GM18511 (cell line): Measurements from ENCODE around the gene CCND1.

Experiments used
- ATAC-seq: cut with Tn5 transposase; IDR thresholded peaks from one replicate; pipeline ENCODE4 v1.9.1; 2021; ENCODE audit warnings: mild to moderate bottlenecking, moderate library complexity; ENCODE audit not compliant: unreplicated experiment

Gene CCND1

DNA sequence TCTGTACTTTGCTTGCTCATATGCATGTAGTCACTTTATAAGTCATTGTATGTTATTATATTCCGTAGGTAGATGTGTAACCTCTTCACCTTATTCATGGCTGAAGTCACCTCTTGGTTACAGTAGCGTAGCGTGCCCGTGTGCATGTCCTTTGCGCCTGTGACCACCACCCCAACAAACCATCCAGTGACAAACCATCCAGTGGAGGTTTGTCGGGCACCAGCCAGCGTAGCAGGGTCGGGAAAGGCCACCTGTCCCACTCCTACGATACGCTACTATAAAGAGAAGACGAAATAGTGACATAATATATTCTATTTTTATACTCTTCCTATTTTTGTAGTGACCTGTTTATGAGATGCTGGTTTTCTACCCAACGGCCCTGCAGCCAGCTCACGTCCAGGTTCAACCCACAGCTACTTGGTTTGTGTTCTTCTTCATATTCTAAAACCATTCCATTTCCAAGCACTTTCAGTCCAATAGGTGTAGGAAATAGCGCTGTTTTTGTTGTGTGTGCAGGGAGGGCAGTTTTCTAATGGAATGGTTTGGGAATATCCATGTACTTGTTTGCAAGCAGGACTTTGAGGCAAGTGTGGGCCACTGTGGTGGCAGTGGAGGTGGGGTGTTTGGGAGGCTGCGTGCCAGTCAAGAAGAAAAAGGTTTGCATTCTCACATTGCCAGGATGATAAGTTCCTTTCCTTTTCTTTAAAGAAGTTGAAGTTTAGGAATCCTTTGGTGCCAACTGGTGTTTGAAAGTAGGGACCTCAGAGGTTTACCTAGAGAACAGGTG is 11.1 kb downstream of the CCND1 start:
- no peak for ATAC-seq

DNA sequence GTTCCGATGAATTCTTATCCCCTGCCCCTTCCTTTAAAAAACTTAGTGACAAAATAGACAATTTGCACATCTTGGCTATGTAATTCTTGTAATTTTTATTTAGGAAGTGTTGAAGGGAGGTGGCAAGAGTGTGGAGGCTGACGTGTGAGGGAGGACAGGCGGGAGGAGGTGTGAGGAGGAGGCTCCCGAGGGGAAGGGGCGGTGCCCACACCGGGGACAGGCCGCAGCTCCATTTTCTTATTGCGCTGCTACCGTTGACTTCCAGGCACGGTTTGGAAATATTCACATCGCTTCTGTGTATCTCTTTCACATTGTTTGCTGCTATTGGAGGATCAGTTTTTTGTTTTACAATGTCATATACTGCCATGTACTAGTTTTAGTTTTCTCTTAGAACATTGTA is 12.0 kb downstream of the CCND1 start:
- ATAC-seq = no peak

GRCh38 chr11:69653406-69653960 is 12.5 kb downstream of the CCND1 start:
- ATAC-seq = no peak

DNA sequence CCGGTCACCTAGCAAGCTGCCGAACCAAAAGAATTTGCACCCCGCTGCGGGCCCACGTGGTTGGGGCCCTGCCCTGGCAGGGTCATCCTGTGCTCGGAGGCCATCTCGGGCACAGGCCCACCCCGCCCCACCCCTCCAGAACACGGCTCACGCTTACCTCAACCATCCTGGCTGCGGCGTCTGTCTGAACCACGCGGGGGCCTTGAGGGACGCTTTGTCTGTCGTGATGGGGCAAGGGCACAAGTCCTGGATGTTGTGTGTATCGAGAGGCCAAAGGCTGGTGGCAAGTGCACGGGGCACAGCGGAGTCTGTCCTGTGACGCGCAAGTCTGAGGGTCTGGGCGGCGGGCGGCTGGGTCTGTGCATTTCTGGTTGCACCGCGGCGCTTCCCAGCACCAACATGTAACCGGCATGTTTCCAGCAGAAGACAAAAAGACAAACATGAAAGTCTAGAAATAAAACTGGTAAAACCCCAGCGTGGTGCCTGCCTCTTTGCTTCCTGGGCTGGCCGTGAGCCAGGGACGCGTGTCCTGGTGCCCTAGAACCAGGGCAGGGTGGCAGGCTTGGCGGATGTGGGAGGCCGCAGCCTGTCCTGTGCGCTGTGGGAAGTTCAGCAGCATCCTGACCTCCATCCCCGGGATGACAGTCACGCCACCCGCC is 13.2 kb downstream of the CCND1 start:
- no peak for ATAC-seq

DNA sequence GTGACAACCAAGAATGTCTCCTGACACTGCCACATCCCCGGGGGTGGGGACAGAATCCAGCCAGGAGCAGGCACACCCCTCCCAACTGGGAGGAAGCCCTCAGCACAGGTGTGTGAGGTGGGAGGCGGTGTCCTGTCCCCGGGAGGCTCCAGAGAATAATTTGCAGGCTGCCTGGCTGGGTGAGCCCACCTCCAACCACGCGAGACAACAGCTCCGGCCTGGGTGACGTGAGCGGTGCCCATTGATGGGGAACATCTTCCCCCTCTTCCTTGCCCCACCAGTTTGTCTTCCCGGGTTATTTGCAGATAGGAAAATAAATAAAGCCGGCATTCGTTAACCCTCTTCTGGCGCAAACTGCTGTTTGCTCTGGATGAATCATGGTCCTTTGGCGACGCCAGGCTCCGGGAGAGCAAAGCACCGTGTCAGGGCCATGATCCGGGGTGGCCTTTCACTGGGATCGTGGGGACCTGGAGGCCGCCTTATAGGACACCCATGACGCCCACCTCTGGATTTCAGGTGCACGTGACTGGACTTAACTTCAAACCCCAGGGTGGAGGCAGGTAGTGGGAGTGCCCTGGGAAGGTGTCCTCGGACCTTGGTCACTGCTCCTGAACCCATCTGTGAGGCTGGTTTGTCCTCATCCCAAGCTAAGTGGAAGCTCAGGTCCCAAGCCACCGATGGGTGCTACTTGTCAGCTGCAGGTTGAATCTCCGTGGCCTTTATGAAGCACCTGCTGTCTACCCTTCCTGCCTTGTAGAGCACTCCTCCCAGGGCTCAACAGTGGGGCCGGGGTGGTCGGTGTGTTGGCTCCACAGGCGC is 13.9 kb downstream of the CCND1 start:
- no peak for ATAC-seq

DNA sequence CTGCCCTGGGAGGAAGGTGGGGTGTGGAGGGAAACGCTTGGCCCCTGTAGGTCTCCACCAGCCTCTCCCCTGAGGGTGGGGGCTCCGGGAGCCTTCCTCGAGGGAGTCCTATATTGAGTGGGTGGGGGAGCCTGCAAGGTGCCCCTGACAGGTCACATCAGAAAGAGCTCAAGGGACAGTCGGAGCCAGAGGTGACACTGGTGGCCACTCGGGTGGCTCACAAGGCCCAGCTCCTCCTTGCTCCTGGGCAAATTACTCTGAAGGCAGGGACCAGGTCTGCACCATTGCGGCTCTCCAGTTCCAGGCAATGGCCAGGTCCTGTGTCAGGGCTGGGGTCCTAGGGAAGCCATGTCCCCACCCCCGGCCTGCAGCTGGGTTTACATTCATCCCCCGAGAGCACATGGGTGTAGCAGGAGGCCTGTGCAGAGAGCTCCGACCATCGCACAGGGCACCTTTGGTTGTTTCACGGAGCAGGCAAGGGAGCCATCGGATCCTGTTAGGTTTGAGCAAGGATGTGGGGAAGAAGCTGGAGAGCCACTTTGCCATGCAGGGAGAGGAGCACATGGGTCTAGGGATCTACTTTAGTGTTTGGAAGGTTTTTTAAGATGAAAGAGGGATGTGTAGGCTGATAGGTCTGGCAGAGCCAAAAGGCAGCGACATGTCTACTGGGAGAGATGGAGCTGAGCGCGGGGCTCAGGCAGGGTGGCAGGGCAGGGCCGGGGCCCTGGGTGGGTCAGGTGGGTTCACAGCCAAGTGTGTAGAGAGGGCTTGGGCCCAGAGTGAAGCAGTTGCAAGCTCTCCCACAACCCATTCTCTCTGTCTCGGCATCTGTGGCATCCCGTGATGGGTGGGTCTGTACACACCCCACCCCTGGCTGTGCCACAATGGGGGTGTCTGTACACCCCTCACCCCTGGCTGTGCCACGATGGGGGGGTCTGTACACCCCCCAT is 14.8 kb downstream of the CCND1 start:
- no peak for ATAC-seq

- no peak for ATAC-seq
Observed at GRCh38 chr11:69656536-69657455, 15.8 kb downstream of the CCND1 start.

GRCh38 chr11:69657456-69657910 is 16.5 kb downstream of the CCND1 start:
- no peak for ATAC-seq

DNA sequence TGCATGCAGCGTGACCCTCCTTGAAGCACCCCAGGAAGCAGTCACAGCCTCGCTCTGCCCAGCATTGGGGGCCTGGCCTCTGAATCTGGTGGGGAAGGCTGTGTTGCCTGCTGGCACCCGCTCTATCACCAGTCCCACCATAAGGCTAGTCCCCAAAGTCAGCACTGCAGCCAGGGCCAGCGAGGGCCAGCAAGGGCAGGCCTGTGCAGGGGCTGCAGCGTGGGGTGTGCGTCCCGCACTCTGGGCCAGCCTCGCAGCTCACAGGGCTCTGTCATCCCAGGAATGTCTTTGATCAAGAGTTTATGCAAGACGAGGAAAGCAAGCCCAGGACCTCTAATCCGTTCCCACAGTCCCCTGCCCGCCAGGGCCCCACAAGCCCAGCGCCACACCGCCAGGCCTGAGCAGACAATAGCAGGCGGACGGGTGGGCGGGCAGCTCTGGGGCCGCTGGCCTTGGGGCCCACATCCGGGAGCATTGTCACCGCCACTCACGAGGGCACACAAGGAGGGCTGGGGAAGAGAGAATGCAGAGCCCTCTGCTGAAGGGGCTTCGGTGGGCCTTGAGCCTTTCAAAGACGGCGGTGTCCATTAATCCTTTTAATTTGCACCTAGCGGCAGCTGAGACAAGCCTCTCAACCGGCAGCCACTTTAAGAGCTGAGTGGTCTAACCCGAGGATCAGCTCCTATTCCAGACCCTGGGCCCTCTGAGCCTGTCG is 17.1 kb downstream of the CCND1 start:
- ATAC-seq = no peak

DNA sequence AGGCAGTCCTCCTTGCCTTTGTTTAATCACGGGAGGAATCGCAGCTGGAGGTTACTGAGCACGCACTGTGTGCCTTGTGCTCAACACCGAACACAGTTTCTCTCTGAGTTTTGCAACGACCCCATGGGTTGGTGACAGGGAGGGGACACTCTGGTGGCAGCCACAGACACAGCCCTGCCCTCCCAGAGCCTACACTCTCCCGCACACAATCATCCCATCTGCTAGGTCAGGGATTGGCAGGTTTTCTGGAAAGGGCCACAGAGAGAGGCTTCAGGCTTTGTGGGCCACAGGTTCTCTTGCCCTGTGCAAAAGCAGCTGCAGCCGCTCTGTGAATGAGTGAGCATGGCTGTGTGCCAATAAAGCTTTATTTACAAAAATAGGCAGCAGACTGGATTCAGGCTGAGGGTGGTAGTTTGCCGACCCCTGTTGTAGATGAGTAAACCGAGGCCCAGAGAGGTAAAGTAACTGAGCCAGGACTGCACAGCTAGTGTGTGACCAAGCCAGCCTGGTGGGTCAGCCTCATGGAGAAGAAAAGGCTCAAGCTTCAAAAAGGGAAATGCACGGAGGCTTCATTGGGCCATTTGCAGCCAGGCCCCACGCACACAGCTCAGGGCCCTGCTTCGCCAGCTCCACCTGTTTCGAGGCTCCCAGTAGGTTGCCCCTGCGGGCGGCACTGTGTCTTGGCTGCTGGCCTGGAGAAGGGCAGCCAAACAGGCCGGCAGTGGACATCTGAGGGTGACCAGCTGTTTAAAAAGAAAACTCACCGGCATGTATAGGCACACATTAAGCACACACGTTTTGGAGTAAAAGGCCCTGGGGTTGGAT is 17.9 kb downstream of the CCND1 start:
- ATAC-seq = no peak

DNA sequence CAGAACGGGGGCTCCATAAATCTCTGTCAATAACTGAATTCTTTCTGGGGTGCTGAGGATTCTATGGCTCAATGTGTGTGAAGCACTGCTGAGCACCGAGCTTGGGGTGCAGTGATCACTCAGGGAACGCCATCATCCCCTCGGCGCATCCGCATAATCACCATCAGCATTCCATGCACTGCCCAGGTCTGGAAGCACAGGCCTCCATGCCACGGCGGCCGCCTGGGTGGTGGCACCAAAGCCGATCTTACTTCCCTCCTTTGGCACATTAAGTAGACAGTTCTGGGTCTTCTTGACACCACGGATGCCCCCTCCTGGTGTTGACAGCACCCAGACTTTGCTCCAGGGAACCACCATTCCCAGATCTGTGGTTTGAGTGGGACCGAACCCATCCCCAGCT is 18.6 kb downstream of the CCND1 start:
- no peak for ATAC-seq

- ATAC-seq = no peak
Observed at GRCh38 chr11:69660001-69660500, 19.1 kb downstream of the CCND1 start.

DNA sequence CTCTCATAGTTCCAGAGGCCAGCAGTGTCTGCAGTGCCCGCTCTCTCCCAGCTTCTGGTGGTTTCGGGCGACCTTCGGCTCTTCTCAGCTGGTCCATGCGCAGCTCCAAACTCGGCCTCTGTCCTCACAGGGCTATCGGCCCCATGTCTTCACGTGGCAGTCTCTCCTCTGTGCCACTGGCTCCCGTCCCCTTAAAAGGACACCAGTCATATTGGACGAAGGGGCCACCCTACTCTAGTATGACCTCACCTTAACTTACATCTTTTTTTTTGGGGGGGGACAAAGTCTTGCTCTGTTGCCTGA is 20.4 kb downstream of the CCND1 start:
- no peak for ATAC-seq

DNA sequence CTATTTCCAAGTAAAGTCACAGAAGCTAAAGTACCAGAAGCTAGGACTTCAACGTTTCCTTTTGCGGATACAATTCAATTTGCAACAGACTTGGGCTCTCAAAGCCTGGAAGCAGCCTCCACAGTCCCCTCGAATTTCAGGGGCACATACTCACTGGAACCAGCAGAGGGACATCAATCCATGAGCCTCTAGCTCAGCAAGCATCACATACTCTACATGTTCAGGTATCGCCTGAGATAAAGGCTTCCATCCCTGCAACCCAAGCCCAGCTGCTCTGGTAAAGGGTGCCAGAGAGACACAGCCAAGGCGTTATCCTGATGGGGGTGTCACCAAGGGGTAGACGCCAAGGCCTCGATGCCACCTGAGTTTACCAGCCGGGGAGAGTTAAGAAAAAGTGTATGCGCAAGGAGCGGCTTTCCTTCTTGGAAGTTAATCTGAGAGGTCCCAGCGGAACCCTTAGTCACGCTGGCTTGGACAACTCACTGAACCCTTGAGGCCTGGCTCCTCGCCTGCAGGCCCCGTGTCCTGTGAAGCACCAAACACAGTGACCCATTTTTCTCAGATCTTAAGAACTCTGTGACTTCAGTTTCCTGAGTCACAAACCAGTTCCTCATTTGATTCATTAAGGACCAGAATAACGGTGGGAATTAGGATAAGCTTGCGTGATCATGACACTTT is 21.2 kb downstream of the CCND1 start:
- ATAC-seq = no peak

DNA sequence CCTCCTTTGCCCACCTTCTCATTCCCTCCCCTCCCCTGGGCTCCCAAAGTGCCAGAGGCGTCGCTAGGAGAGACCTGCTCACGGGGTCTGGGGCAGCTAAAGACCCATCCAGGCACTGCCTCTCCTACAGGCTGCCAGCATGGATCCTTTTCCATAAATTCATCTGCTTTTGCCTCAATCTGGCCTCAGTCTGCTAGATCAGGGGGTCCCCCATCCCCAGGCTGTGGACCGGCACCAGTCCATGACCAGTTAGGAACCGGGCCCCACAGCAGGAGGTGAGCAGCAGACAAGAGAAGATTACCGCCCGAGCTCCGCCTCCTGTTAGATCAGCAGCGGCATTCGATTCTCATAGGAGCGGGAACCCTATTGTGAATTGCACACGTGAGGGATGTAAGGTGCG is 21.9 kb downstream of the CCND1 start:
- no peak for ATAC-seq

GRCh38 chr11:69663326-69663725 is 22.4 kb downstream of the CCND1 start:
- no peak for ATAC-seq

- ATAC-seq = no peak
Observed at GRCh38 chr11:69664103-69664775, 23.3 kb downstream of the CCND1 start.
